Breast epithelium (tissue), 3 donors: ENCODE data around the gene THSD8.

Source experiments
- POLR2AphosphoS5 ChIP-seq, 3 donors: sonication (generic); formaldehyde crosslinking; IDR thresholded peaks; one replicate each; pipeline ENCODE4 v1.6.1; 2017; ENCODE audit warnings: antibody characterized with exemption in 3 of 3
- TF ChIP-seq, protein P1 (sequence below), 3 donors: fragments of 450-650 bp; IDR thresholded peaks; one replicate each; pipeline ENCODE4 v1.5.1; 2016 to 2017; ENCODE audit warnings: antibody characterized with exemption in 3 of 3, mild to moderate bottlenecking in 3 of 3, moderate library complexity in 3 of 3

DNA sequence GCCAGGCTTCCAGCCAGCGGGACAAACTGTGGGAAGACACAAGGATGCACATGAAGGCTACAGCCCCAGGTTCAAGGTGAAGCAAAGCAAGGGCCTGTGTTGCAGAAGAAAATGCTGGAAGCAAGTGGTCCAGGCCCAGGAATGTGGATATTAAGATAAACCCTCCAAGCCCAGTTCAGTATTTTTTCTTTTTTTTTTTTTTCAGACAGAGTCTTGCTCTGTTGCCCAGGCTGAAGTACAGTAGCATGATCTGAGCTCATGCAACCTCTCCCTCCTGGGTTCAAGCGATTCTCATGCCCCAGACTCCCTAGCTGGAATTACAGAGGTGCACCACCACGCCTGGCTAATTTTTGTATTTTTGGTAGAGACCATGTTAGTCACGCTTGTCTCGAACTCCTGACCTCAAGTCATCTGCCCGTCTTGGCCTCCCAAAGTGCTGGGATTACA lies 4.7 kb upstream of the THSD8 start:
- TF ChIP-seq, protein P1, sequence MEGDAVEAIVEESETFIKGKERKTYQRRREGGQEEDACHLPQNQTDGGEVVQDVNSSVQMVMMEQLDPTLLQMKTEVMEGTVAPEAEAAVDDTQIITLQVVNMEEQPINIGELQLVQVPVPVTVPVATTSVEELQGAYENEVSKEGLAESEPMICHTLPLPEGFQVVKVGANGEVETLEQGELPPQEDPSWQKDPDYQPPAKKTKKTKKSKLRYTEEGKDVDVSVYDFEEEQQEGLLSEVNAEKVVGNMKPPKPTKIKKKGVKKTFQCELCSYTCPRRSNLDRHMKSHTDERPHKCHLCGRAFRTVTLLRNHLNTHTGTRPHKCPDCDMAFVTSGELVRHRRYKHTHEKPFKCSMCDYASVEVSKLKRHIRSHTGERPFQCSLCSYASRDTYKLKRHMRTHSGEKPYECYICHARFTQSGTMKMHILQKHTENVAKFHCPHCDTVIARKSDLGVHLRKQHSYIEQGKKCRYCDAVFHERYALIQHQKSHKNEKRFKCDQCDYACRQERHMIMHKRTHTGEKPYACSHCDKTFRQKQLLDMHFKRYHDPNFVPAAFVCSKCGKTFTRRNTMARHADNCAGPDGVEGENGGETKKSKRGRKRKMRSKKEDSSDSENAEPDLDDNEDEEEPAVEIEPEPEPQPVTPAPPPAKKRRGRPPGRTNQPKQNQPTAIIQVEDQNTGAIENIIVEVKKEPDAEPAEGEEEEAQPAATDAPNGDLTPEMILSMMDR (IDR thresholded peaks at IDR 0.05): no peak
- TF ChIP-seq POLR2AphosphoS5 (IDR thresholded peaks at IDR 0.05): no peak
